ENCODE data around the gene SENP1. TPM values are rescaled to one million over a fixed set of nuclear protein-coding genes. Genes with fewer than 3 reads are reported as not detected.

SENP1 gene
- total and polyA plus RNA-seq, 8 donors, result 1.9 to 8.9 (median 7.0) TPM

GRCh38 chr12:48015954-48016353, 89.9 kb downstream of the SENP1 start:
- Histone ChIP-seq H3K27ac (no peak overlapping the region), H3K4me1 (no peaks in the 10 kb centered on the region), H3K9me3 (no peaks in the 10 kb centered on the region), H3K27me3 (no peaks in the 10 kb centered on the region), H3K36me3 (no peaks in the 10 kb centered on the region), H3K4me3 (no peak overlapping the region)
- no peak for ATAC-seq
- intact Hi-C loops (cut with DNase I), result no loop called here
- TF ChIP-seq CTCF (IDR thresholded peaks at IDR 0.05), result no peak
- no peak for DNase-seq
- no peak for FAIRE-seq
- WGBS, 2 donors, result 87 to 89% methylated on average over 7 of the region's 7 CpGs

- H3K27ac ChIP-seq, result no peak overlapping the region
- H3K4me3 ChIP-seq, result no peak overlapping the region
- no peaks in the 10 kb centered on the region for H3K36me3 ChIP-seq
- no peaks in the 10 kb centered on the region for H3K27me3 ChIP-seq
- intact Hi-C loops (cut with DNase I), result no loop called here
- no peak for TF ChIP-seq CTCF (IDR thresholded peaks at IDR 0.05)
- no peaks in the 10 kb centered on the region for H3K9me3 ChIP-seq
- no peak for FAIRE-seq
- no peak for ATAC-seq
- 42 to 44% methylated on average over 1 of the region's 1 CpG for WGBS, 2 donors
- no peaks in the 10 kb centered on the region for H3K4me1 ChIP-seq
- no peak for DNase-seq
These were observed 90.8 kb downstream of the SENP1 start for GRCh38 chr12:48015129-48015528.

DNA sequence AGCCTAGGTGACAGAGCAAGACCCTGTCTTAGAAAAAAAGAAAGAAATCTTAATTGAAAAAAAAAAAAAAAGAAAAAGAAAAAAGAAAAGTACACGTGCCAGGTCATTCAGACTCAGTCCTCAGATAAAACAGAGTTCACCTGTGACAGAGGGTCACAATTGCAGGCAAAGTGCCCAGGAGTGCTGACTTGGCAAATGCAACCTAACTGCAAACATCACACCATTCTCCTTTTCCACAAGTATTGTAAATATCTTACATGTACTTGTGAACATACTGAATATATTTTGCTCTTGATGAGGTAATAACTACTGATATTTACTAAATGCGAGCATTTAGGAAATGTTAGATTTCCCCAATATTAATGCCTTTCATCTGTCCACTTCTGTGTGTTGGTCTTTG, 92.6 kb downstream of the SENP1 start:
- H3K27ac ChIP-seq, result no peak overlapping the region
- no peaks in the 10 kb centered on the region for H3K4me1 ChIP-seq
- DNase-seq, result peak in 4 of 6 donors; percentile 26 to 61 (median 48)
- H3K9me3 ChIP-seq, result no peaks in the 10 kb centered on the region
- H3K36me3 ChIP-seq, result no peaks in the 10 kb centered on the region
- 21 to 24% methylated on average over 2 of the region's 2 CpGs for WGBS, 2 donors
- no peaks in the 10 kb centered on the region for H3K27me3 ChIP-seq
- intact Hi-C loops (cut with DNase I), result no loop called here
- TF ChIP-seq CTCF (IDR thresholded peaks at IDR 0.05), result no peak
- H3K4me3 ChIP-seq, result no peak overlapping the region
- no peak for FAIRE-seq
- peak; percentile 38 to 85 (median 74) for ATAC-seq

DNA sequence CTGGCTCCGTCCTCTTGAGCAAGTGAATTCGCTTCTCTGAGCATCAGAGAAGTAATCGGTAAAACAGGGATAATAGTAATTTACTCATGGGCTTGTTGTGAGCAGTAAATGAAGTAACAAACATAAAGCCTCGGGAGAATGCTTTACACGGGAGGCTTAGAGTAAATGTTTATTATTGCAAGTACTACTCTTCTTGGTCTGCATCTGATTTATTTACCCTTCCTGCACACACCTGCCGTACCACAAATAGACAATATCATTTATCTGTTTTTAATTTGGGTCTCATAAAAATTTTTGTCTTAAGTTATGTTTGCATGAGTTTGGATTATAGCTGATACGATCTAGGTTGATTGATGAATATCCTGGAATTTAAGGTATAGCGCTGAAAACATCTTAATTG, 93.8 kb downstream of the SENP1 start:
- intact Hi-C loops (cut with DNase I), result no loop called here
- Histone ChIP-seq H3K36me3 (no peaks in the 10 kb centered on the region), H3K27ac (no peak overlapping the region), H3K4me1 (no peaks in the 10 kb centered on the region), H3K4me3 (no peak overlapping the region), H3K27me3 (no peaks in the 10 kb centered on the region), H3K9me3 (no peaks in the 10 kb centered on the region)
- ATAC-seq, result no peak
- WGBS, 2 donors, result 78 to 79% methylated on average over 8 of the region's 8 CpGs
- no peak for DNase-seq
- TF ChIP-seq CTCF (IDR thresholded peaks at IDR 0.05), result no peak
- no peak for FAIRE-seq

GRCh38 chr12:48010366-48010970, 95.4 kb downstream of the SENP1 start:
- Histone ChIP-seq H3K4me1 (no peaks in the 10 kb centered on the region), H3K27ac (no peak overlapping the region), H3K9me3 (no peaks in the 10 kb centered on the region), H3K27me3 (peaks cover 0 to 3% (median under 1%) of the 10 kb centered on the region in 4 donors), H3K4me3 (no peak overlapping the region), H3K36me3 (no peaks in the 10 kb centered on the region)
- ATAC-seq, result no peak
- 66 to 71% methylated on average over 7 of the region's 7 CpGs for WGBS, 2 donors
- FAIRE-seq, result no peak
- DNase-seq, result no peak
- no peak for TF ChIP-seq CTCF (IDR thresholded peaks at IDR 0.05)
- intact Hi-C loops (cut with DNase I), result no loop called here
